A673 (cell line): Measurements from ENCODE around the gene SCN4A. TPM values are rescaled to one million over a fixed set of nuclear protein-coding genes. Genes with fewer than 3 reads are reported as not detected.

Experiments used
- BruUV-seq: library from RNA; stranded (reverse); fragments of 400-500 nt; replicated peaks from 2 replicates; lab custom pipeline; 2021; lab: Mats Ljungman, UMichigan
- CTCF ChIA-PET: fragments of 300-600 bp; sonication (Branson Sonifier 250); formaldehyde crosslinking; loops from one replicate; lab custom pipeline; 2022; ENCODE audit warnings: antibody characterized with exemption; lab: Charles Lee
- POLR2A ChIA-PET: fragments of 300-600 bp; sonication (Branson Sonifier 250); formaldehyde crosslinking; loops from one replicate; lab custom pipeline; 2022; ENCODE audit warnings: antibody characterized with exemption; ENCODE audit not compliant: low non-redundant PET; lab: Charles Lee
- DNase-seq: peaks from one replicate; pipeline ENCODE4 v3.0.0-alpha.2; 2015; ENCODE audit warnings: low spot score
- H3K27ac ChIP-seq: fragments of 200-600 bp; sonication (generic); 2 replicates; pipeline ENCODE4 v1.5.1; 2016; ENCODE audit warnings: mixed run types, low read depth, mild to moderate bottlenecking, mixed read lengths, antibody characterized with exemption, low read length; ENCODE audit not compliant: poor library complexity, severe bottlenecking
- H3K27me3 ChIP-seq: fragments of 200-600 bp; sonication (generic); replicated peaks from 2 replicates; pipeline ENCODE4 v1.6.1; 2017; ENCODE audit warnings: mixed run types, low read depth, mild to moderate bottlenecking, mixed read lengths, antibody characterized with exemption, low read length; ENCODE audit not compliant: insufficient read depth, poor library complexity
- H3K36me3 ChIP-seq: fragments of 200-600 bp; sonication (generic); 2 replicates; pipeline ENCODE4 v1.6.1; 2016; ENCODE audit warnings: mixed run types, mild to moderate bottlenecking, mixed read lengths, antibody characterized with exemption, low read length; ENCODE audit not compliant: insufficient read depth, poor library complexity, severe bottlenecking
- H3K4me1 ChIP-seq: fragments of 200-600 bp; sonication (generic); 2 replicates; pipeline ENCODE4 v1.6.1; 2017; ENCODE audit warnings: mixed run types, mild to moderate bottlenecking, mixed read lengths, antibody characterized with exemption, low read length; ENCODE audit not compliant: insufficient read depth, poor library complexity, severe bottlenecking
- H3K4me3 ChIP-seq: fragments of 200-600 bp; sonication (generic); 2 replicates; pipeline ENCODE4 v1.5.1; 2016; ENCODE audit warnings: low read depth, mixed run types, mild to moderate bottlenecking, mixed read lengths, low read length; ENCODE audit not compliant: poor library complexity, severe bottlenecking
- H3K9me3 ChIP-seq: fragments of 200-600 bp; sonication (generic); 2 replicates; pipeline ENCODE4 v1.6.1; 2016; ENCODE audit warnings: mixed run types, low read depth, mild to moderate bottlenecking, mixed read lengths, antibody characterized with exemption, low read length; ENCODE audit not compliant: poor library complexity, severe bottlenecking
- EZH2 ChIP-seq: fragments of 200-600 bp; sonication (generic); IDR thresholded peaks from 2 replicates; pipeline ENCODE4 v1.6.1; 2017; ENCODE audit warnings: borderline replicate concordance, low read depth, mild to moderate bottlenecking, mixed read lengths, antibody characterized with exemption, low read length; ENCODE audit not compliant: poor library complexity, severe bottlenecking
- intact Hi-C: fragments of 100-400 bp; cut with micrococcal nuclease; formaldehyde crosslinking; loops from one replicate; pipeline ENCODE4 v1.10.0; 2022; ENCODE audit not compliant: unreplicated experiment
- total RNA-seq: library from RNA; stranded (reverse); gene quantifications from 2 replicates; pipeline ENCODE4 v1.2.3, GENCODE V29; 2021
- TF ChIP-seq, protein P1 (sequence below): fragments of 300-800, 200-600 bp; sonication (generic); conservative IDR thresholded peaks from 2 replicates; pipeline ENCODE4 v1.5.1; 2017; ENCODE audit warnings: low read depth, mild to moderate bottlenecking, antibody characterized with exemption, low read length, moderate library complexity, mixed read lengths

Gene SCN4A
- total RNA-seq, 1 experiment from 2014 or later, result 0.56 TPM

DNA sequence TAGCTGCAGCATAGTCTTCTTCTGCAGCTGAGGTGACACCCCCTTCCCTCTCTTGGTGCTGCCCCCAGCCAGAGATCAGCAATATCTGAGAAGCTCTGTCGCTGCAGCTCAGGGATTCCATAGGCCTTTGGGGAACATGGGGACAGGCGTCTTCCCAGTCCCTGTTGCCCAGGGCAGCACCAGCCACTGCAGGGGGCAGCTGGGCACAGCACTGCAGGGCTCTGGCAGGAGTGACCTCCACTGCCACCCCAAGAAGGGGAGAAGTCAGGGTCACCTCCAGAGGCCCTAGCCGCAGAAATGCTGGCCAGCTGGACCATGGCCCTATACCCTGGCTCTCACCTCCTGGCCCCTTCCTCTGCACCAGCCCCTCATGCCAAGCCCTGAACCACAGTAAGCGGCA lies 16.9 kb downstream of the SCN4A start:
- ChIA-PET CTCF (no interaction called here), POLR2A (no interaction called here)
- Histone ChIP-seq H3K36me3 (no peaks in the 10 kb centered on the region), H3K9me3 (no peaks in the 10 kb centered on the region), H3K4me3 (no peak overlapping the region), H3K27ac (no peak overlapping the region), H3K4me1 (no peaks in the 10 kb centered on the region), H3K27me3 (no peaks in the 10 kb centered on the region)
- BruUV-seq, result no TSS peak
- DNase-seq, result no peak
- TF ChIP-seq, protein P1, sequence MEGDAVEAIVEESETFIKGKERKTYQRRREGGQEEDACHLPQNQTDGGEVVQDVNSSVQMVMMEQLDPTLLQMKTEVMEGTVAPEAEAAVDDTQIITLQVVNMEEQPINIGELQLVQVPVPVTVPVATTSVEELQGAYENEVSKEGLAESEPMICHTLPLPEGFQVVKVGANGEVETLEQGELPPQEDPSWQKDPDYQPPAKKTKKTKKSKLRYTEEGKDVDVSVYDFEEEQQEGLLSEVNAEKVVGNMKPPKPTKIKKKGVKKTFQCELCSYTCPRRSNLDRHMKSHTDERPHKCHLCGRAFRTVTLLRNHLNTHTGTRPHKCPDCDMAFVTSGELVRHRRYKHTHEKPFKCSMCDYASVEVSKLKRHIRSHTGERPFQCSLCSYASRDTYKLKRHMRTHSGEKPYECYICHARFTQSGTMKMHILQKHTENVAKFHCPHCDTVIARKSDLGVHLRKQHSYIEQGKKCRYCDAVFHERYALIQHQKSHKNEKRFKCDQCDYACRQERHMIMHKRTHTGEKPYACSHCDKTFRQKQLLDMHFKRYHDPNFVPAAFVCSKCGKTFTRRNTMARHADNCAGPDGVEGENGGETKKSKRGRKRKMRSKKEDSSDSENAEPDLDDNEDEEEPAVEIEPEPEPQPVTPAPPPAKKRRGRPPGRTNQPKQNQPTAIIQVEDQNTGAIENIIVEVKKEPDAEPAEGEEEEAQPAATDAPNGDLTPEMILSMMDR, result no peak
- no peak for TF ChIP-seq EZH2
- intact Hi-C loops, result no loop called here

DNA sequence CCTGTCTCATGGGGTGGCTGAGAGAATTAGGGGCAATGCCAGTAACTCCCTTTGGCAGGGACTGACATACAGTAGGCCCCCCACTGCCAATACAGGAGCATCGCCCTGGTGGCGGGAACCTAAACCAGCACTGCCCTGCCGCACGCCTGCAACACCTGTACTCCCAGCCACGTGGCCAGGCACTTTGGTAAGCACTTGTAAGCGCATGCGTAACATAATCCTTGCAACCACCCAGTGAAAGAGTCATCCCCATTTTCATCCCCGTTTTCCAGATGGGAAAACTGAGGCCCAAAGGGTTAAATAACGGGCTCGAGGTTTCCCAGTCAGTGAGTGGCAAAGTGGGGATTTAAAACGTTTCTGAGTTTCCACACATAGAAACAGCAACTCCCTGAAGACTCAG lies 17.5 kb downstream of the SCN4A start:
- Histone ChIP-seq H3K9me3 (no peaks in the 10 kb centered on the region), H3K27ac (no peak overlapping the region), H3K27me3 (no peaks in the 10 kb centered on the region), H3K4me3 (no peak overlapping the region), H3K36me3 (no peaks in the 10 kb centered on the region), H3K4me1 (no peaks in the 10 kb centered on the region)
- POLR2A ChIA-PET, result no interaction called here
- no TSS peak for BruUV-seq
- intact Hi-C loops, result no loop called here
- no peak for DNase-seq
- CTCF ChIA-PET, result no interaction called here
- TF ChIP-seq EZH2, result no peak
- TF ChIP-seq, protein P1, result no peak

GRCh38 chr17:63954402-63955063 lies 18.2 kb downstream of the SCN4A start:
- no TSS peak for BruUV-seq
- POLR2A ChIA-PET, result no interaction called here

More at GRCh38 chr17:63954402-63955063, 18.2 kb downstream of the SCN4A start:
- intact Hi-C loops, result no loop called here
- TF ChIP-seq EZH2, result no peak
- TF ChIP-seq, protein P1, result no peak
- no peaks in the 10 kb centered on the region for H3K27me3 ChIP-seq
- H3K4me3 ChIP-seq, result no peak overlapping the region
- no peaks in the 10 kb centered on the region for H3K9me3 ChIP-seq
- CTCF ChIA-PET, result no interaction called here
- no peak overlapping the region for H3K27ac ChIP-seq
- no peak for DNase-seq
- H3K4me1 ChIP-seq, result no peaks in the 10 kb centered on the region
- H3K36me3 ChIP-seq, result no peaks in the 10 kb centered on the region
